Right cardiac atrium (tissue), 5 donors: ENCODE measurements around the gene ASTN2. TPM values are rescaled to one million over a fixed set of nuclear protein-coding genes. Genes with fewer than 3 reads are reported as not detected.
A peak's percentile ranks its signal among the peaks of the same experiment; 100 is the strongest.

ENCODE experiments used
- ATAC-seq, 2 donors: fragments of 200-7000 bp; cut with Tn5 transposase; one replicate each; pipeline versions ENCODE4 v1.8.0 to v1.9.1; 2020; ENCODE audit warnings: moderate library complexity in 2 of 2, mild to moderate bottlenecking in 1 of 2
- DNase-seq, 3 donors: peaks; one replicate each; pipeline ENCODE4 v3.0.0-alpha.2; 2020
- H3K27ac ChIP-seq: one replicate; pipeline ENCODE4 v1.5.1; 2013; ENCODE audit warnings: mild to moderate bottlenecking, low read length, control low read depth, moderate library complexity
- H3K27me3 ChIP-seq: one replicate; pipeline ENCODE4 v1.6.1; 2013; ENCODE audit not compliant: control insufficient read depth, insufficient read depth
- H3K4me1 ChIP-seq: one replicate; pipeline ENCODE4 v1.6.1; 2013; ENCODE audit warnings: low read length; ENCODE audit not compliant: control insufficient read depth, insufficient read depth
- H3K4me3 ChIP-seq: one replicate; pipeline ENCODE4 v1.5.1; 2013; ENCODE audit warnings: low read length, control low read depth
- H3K9me3 ChIP-seq: one replicate; pipeline ENCODE4 v1.6.1; 2013; ENCODE audit warnings: low read length; ENCODE audit not compliant: control insufficient read depth
- WGBS: extraction: QIAGEN DNeasy Blood & Tissue Kit; methylation state at CpG from one replicate; pipeline ENCODE4 v1.1.7; 2013; 5-methylcytosine and 5-hydroxymethylcytosine counted together
- intact Hi-C, 4 donors: fragments of 100-400 bp; cut with DNase I; formaldehyde crosslinking; loops; one replicate each; pipeline versions ENCODE4 v1.11.0 to v1.14.0; 2022 to 2023
- polyA plus RNA-seq: library from polyadenylated mRNA; stranded (reverse); fragments of 200-250 nt; gene quantifications from one replicate; pipeline ENCODE4 v1.2.3, GENCODE V29; 2013
- total RNA-seq, 4 donors: library from RNA; stranded (reverse); fragmentation: NEBNext Ultra II Directional; extraction: Animal tissue kit (Norgen Biotek cat#: 25700); gene quantifications; one replicate each; pipeline ENCODE4 v1.2.1, GENCODE V29; 2021
- donor health status: healthy with polysubstance abuse.
- donor health status: DM: no; HTN: yes; CAD: no.
- donor health status: DM: no; HTN: no; CAD: no.
- donor health status: DM: no; HTN: yes; CAD: no; lungs with severe emphysema.
- donor health status: DM: yes; HTN: yes; CAD: no.

Gene ASTN2
- total and polyA plus RNA-seq, 5 donors = 18.1 to 79.3 (median 59.8) TPM

DNA sequence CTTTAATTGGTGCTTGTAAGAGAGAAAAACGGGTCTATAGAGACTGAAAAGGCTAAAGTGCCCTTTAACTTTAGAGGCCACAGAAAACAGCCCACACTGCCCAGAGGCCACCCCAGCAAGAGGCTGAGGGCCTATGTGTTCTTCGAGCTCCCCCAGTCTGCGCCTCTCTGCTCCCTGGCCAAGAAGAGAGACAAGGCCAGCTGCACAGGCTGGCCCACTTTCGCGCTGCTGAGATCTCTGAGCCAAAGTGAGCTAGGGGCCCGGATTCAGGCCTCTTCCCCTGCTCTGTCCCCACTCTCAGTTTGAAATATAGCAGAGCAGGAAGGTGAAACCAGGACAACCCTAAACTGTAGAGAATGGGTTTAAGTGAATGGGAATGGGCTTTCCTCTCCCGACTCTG, 859.7 kb downstream of the ASTN2 start:
- Histone ChIP-seq H3K27me3 (no peaks in the 10 kb centered on the region), H3K4me1 (peaks cover 9% of the 10 kb centered on the region), H3K9me3 (no peaks in the 10 kb centered on the region), H3K27ac (peak overlapping the region; percentile 56), H3K4me3 (no peak overlapping the region)
- ATAC-seq (peak; percentile 65 to 78), DNase-seq (peak; percentile 47 to 82 (median 81))
- intact Hi-C loops = no loop called here
- 48% methylated on average over 7 of the region's 7 CpGs for WGBS

DNA sequence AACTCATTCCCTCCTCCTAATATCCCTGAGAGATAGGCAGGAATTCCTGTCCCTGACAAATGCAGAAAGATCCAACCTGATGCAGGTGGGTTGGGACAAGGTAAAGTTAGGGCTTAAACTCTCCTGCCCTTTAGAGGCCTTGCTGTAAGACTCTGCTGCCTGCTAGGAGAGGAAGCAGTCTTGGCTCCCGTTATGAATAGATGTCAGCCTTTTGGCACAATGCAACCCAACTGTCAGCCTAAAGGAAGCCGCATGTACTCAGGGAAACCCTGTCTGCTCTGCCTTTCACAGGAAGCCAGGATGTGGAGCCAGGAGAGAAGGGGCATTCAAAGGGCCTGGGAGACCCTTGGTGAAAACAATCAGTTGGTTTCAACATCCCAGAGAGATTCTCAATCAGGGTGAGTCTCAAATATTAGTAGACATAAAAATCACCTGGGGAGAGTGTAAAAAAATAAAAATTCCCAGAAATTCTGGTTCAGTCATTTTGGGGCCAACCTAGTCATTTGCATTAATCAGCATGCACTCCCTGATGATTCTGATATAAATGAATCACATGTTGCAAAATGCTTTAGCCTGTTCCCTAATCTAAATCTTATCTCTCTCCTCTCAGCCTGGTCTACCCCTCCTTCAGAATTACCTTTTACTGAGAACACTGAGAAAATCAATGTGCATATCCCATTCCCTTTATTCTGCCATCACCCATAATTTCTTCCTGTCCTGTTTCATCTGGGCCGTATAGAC, 864.0 kb downstream of the ASTN2 start:
- peak; percentile 59 to 79 for ATAC-seq
- no peak overlapping the region for H3K27ac ChIP-seq
- peak in 2 of 3 donors; percentile 39 to 48 for DNase-seq
- no peaks in the 10 kb centered on the region for H3K9me3 ChIP-seq
- intact Hi-C loops = no loop called here
- peaks cover 11% of the 10 kb centered on the region for H3K4me1 ChIP-seq
- no peaks in the 10 kb centered on the region for H3K27me3 ChIP-seq
- no peak overlapping the region for H3K4me3 ChIP-seq
- 14% methylated on average over 3 of the region's 3 CpGs for WGBS

DNA sequence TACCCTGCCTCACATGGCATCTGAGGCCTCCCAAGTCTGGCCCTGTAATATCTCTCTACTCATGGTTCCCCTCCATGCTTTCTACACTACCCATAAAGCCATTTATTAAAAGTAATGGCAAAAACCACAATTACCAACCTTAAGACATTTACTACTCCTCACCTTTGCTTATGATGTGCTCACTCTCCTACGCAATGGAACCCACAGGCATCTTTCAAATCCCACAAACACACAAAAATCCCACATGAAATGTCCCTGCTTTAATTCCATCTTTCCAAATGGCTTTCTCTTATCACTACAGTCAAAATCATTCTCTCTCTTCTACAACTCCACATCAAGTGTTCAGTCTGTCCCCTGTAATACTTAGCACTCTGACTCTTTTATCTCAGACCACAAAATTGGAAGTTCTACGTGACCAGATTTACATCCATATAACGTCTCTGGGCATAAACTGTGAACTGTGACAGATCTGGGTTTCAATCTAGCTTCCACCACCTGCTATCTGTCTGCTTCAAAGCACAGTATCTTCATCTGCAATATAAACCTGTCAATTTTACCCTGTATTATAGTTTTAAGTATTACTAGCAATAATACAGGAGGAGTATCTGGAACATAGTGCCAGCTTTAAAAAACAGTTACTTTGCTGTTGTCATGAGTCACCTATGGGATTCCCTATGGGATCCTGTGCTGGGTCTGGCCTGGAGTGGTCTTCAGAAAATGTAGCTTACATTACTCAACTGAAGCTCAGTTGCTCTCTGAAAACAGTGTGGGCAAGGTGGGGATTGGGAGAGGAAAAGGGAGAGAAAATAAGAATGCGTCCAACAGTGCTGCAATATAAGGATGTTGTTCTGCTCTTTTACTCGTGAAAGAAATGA, 864.8 kb downstream of the ASTN2 start:
- no peak for DNase-seq
- Histone ChIP-seq H3K27ac (no peak overlapping the region), H3K9me3 (no peaks in the 10 kb centered on the region), H3K27me3 (no peaks in the 10 kb centered on the region), H3K4me1 (peaks cover 6% of the 10 kb centered on the region), H3K4me3 (no peak overlapping the region)
- 46% methylated on average over 5 of the region's 5 CpGs for WGBS
- no peak for ATAC-seq
- intact Hi-C loops = no loop called here

DNA sequence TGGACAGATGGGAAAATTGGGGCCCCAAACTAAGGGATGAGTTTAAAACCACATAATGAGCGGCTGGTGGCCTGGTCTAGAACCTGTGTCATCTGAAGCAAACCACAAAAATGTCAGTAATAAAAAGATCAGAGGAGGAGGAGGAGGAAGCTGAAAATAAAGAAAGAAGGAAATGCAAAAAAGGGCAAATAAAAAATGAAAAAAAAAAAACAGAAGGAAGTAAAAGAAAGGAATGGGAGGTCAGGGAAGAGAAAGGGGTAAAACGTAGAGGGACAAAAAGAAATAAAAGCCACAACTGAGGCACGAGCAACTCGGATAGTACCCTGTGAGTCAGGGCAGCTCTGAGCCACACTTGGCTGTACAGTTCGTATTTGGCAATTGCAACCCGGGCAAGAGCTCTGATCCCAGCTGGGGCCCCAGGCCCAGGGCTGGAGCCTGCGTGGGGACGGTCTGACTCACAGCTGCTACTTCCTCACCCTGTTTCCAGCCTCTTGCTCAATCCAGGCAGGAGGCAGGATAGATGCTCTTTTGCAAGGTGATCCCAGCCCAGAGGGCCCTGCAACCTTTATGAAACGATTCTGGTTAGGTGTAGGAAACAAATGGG, 865.7 kb downstream of the ASTN2 start:
- no peak overlapping the region for H3K4me3 ChIP-seq
- H3K4me1 ChIP-seq = peaks cover 6% of the 10 kb centered on the region
- intact Hi-C loops = no loop called here
- no peak overlapping the region for H3K27ac ChIP-seq
- H3K27me3 ChIP-seq = no peaks in the 10 kb centered on the region
- DNase-seq (peak; percentile 90), ATAC-seq (peak; percentile 95 to 96)
- H3K9me3 ChIP-seq = no peaks in the 10 kb centered on the region
- 42% methylated on average over 9 of the region's 9 CpGs for WGBS

DNA sequence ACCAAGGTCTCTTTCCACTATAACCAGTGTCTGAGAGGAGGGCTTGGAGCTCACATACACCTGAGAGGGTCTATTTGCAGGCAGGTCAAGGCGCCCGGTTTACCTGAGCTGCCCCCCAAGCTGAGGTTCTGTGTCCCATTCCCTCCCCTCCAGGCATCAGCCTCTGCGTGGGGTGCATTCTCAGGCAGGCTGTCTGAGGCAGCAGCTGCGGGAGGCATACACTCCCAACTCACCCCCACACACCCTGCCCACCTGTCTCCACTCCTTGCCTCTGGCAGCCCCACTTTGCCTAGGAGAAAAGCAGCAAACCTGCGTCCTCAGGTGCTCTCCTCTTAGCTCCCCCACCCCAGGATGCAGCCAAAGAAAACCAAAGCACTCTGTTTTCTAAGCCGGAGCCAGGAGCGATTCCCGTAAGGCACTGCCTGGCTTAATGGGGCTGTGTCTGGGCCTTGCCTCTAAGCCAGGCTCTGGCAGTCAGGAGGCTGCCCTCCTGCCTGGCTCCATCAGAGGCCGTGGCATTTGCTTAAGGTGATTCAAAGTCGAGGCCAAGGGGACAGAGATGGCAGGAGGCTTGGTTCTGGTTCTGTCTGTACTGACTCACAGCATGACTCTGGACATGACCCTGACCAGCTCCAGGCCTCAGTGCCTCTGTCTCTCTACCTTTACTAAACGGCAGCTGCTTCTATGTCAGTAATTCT, 867.0 kb downstream of the ASTN2 start:
- ATAC-seq (no peak), DNase-seq (no peak)
- Histone ChIP-seq H3K27me3 (no peaks in the 10 kb centered on the region), H3K4me3 (no peak overlapping the region), H3K27ac (no peak overlapping the region), H3K4me1 (peaks cover 6% of the 10 kb centered on the region), H3K9me3 (no peaks in the 10 kb centered on the region)
- WGBS = 87% methylated on average over 11 of the region's 11 CpGs
- intact Hi-C loops = no loop called here

DNA sequence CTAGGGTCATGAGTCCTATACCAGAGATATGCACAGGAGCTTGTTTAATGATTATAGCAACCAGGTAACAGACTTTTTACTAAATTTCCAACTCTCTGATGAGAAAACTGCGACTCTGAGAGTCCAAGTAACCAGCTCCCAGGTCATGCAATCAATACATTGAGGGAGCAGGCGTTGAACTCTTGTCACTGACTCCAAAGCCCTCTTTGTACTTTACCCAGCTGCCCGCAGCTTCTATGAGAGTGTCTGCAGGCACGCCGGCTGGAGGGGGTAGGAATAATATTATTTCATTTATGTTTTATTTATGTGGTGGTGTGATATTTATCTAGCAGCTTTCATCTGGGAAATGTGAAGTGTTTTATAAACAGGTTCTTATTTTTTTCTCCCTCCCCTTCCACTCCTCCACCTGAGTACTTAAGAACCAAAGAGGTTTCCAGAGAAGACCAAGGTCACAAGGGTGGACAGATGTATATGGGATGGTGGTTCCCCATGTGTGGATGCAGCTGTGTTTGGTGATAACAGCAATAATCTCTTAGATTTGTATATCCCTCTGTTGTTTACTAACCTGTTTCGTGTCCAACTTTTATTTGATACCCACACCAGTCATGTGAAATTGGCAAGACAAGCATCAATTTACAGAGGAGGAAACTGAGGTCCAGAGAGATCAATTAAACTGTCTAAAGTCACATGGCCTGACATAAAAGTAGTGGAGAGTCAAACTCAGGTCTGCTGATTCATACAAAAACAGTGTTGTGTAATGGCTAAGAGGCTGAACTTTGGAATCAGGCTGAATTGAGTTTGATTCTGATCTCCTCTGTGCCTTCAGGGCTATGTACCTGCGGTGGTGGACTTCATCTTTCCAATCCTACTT, 867.9 kb downstream of the ASTN2 start:
- 92% methylated on average over 7 of the region's 7 CpGs for WGBS

DNA sequence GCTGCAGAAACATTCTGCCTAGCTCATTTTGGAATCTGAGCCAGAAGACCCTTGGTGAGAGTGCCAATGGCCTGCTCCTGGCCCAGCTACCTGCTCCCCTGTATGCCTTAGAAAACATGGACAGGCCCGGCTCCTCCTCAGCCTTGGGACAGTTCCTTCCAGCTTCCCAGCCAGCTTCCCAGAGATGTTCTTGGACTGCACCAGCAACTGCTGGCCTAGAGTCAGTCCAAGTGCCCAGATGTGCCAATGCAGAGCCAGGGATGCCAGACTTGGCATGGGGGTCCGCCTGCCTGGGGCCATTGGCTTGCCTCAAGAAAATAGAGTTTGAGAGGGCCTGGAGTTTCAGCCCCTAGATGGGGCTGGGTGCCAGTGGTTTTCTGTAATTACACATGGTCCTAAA, 870.0 kb downstream of the ASTN2 start:
- intact Hi-C loops = no loop called here
- ATAC-seq (no peak), DNase-seq (peak in 1 of 3 donors; percentile 37)
- H3K27me3 ChIP-seq = no peaks in the 10 kb centered on the region
- no peaks in the 10 kb centered on the region for H3K9me3 ChIP-seq
- peaks cover 2% of the 10 kb centered on the region for H3K4me1 ChIP-seq
- no peak overlapping the region for H3K27ac ChIP-seq
- 76% methylated on average over 2 of the region's 2 CpGs for WGBS
- H3K4me3 ChIP-seq = no peak overlapping the region

More for the DNA sequence above, 867.9 kb downstream of the ASTN2 start:
- no peaks in the 10 kb centered on the region for H3K27me3 ChIP-seq
- intact Hi-C loops = no loop called here
- no peak overlapping the region for H3K4me3 ChIP-seq
- DNase-seq (no peak), ATAC-seq (no peak)
- peaks cover 6% of the 10 kb centered on the region for H3K4me1 ChIP-seq
- H3K9me3 ChIP-seq = no peaks in the 10 kb centered on the region
- no peak overlapping the region for H3K27ac ChIP-seq

DNA sequence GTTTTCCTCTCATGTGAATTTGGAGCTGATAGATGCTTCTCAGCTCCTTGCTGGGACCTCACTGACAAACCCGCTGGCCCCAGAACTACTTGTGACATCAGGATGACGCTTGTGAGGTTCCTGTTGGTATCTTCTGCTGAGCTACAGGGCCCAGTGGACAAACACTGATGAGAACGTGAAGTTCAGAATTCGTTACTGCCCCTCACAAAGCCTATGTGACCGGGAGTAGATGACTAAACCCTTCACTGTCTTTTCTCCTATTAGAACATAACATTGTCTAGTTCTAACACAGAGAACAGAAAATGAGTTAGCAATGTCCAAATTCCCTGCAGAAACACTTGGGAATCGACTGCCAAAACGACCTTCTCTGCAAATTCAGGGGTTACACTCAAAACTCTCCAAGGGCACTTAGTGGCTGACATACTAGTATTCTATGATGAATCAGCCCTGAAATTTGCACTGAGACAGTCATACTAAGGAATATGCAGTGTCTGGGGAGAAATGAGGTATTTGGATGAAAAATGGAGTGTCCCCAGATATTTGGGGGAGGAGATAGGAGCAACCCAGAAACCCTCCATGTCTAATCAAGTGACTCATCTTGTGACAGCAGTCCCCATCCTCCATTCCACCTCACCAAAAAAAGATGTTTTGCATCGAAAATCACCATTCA, 871.0 kb downstream of the ASTN2 start:
- intact Hi-C loops = no loop called here
- WGBS = 71% methylated on average over 8 of the region's 8 CpGs
- peak overlapping the region; percentile 38 for H3K27ac ChIP-seq
- H3K4me3 ChIP-seq = no peak overlapping the region
- ATAC-seq (peak; percentile 71 to 87), DNase-seq (peak; percentile 60 to 77 (median 71))
- no peaks in the 10 kb centered on the region for H3K27me3 ChIP-seq
- no peaks in the 10 kb centered on the region for H3K9me3 ChIP-seq
- H3K4me1 ChIP-seq = no peaks in the 10 kb centered on the region

DNA sequence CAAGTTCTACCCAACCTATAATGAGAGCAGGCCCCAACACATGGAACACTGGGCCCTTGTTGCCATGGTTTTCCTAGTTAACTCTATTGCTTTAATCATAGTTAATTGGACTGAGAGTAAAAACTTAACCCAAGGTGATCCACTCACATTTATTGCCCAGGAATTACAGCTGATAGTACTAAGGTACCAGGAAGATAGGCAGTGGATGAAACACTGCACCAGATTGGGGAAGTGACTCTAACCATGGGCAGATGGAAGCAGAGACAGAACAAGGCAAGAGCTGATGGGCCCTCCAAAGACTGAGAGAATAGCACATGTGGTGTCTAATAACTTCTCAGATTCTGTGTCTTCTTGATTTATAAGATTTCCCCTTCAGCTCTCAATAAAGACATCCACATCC, 873.5 kb downstream of the ASTN2 start:
- ATAC-seq = no peak
- Histone ChIP-seq H3K9me3 (no peaks in the 10 kb centered on the region), H3K27ac (no peak overlapping the region), H3K27me3 (no peaks in the 10 kb centered on the region), H3K4me3 (no peak overlapping the region), H3K4me1 (no peaks in the 10 kb centered on the region)
- no peak for DNase-seq
- intact Hi-C loops = no loop called here

DNA sequence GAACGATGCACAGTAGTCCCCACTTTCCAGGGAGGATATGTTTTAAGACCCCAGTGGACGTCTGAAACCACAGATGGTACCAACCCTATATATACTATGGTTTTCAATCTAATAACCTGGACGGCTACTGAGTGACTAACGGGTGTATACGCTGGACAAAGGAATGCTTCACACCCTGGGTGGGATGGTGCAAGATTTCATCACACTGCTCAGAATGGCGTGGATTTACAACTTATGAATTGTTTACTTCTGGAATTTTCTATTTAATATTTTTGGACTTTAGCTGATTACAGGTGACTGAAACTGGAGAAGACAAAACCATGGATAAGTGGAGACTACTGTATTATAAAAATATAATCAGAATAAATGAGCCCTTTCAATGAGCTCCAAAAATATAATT, 875.3 kb downstream of the ASTN2 start:
- intact Hi-C loops = no loop called here
- no peaks in the 10 kb centered on the region for H3K27me3 ChIP-seq
- H3K9me3 ChIP-seq = no peaks in the 10 kb centered on the region
- H3K27ac ChIP-seq = no peak overlapping the region
- no peak overlapping the region for H3K4me3 ChIP-seq
- ATAC-seq (no peak), DNase-seq (no peak)
- no peaks in the 10 kb centered on the region for H3K4me1 ChIP-seq
- 87% methylated on average over 6 of the region's 6 CpGs for WGBS
